BLaER1 treated with 17β-estradiol and CSF1 and Interleukin-3, amounts not matched to agents 10 nM and 100 nM (cell line): ENCODE data around the gene SUPV3L1.

ENCODE experiments used
- H3K27ac ChIP-seq, 11 experiments: shearing (Covaris generic); formaldehyde crosslinking; 2 replicates each; pipeline ENCODE4 v1.8.1; 2022
- H3K27me3 ChIP-seq, 11 experiments: shearing (Covaris generic); formaldehyde crosslinking; 2 replicates each; pipeline ENCODE4 v1.8.1; 2022
- H3K36me3 ChIP-seq, 11 experiments: shearing (Covaris generic); formaldehyde crosslinking; 2 replicates each; pipeline ENCODE4 v1.8.1; 2022
- H3K4me1 ChIP-seq, 10 experiments: shearing (Covaris generic); formaldehyde crosslinking; 2 replicates each; pipeline ENCODE4 v1.8.1; 2022
- H3K4me2 ChIP-seq, 11 experiments: shearing (Covaris generic); formaldehyde crosslinking; 2 replicates each; pipeline ENCODE4 v1.8.1; 2022
- H3K4me3 ChIP-seq, 10 experiments: shearing (Covaris generic); formaldehyde crosslinking; 2 replicates each; pipeline ENCODE4 v1.8.1; 2022
- H3K9ac ChIP-seq, 11 experiments: shearing (Covaris generic); formaldehyde crosslinking; 2 replicates each; pipeline ENCODE4 v1.8.1; 2022
- H3K9me3 ChIP-seq, 11 experiments: shearing (Covaris generic); formaldehyde crosslinking; replicated peaks in 1 of 11; 2 replicates each; pipeline ENCODE4 v1.8.1; 2022
- H4K20me1 ChIP-seq, 11 experiments: shearing (Covaris generic); formaldehyde crosslinking; 2 replicates each; pipeline ENCODE4 v1.8.1; 2022
- Cebpa-rat ChIP-seq, 11 experiments: shearing (Covaris generic); IDR thresholded peaks; 2 replicates each; pipeline ENCODE4 v1.8.1; 2022

The SUPV3L1 gene

GRCh38 chr10:69220041-69220451, 40.0 kb downstream of the SUPV3L1 start, which contains the start of gene HKDC1:
Gene HKDC1, plus strand, starts transcription at chr10:69220332. Its CDS starts 104 bp downstream, at chr10:69220436.
- H3K27me3 ChIP-seq, result no peaks in the 10 kb centered on the region
- H3K9me3 ChIP-seq, result peaks cover 0 to 2% (median 0%) of the 10 kb centered on the region in 11 experiments; a peak in 2 of 22 replicates
- no peak within 1 kb of the TSS for H3K4me2 ChIP-seq
- H4K20me1 ChIP-seq, result no peaks in the 10 kb centered on the region
- no peak within 1 kb of the TSS for H3K27ac ChIP-seq
- no peak for TF ChIP-seq Cebpa-rat (IDR thresholded peaks at IDR 0.05)
- no peak within 1 kb of the TSS for H3K4me3 ChIP-seq
- H3K36me3 ChIP-seq, result no peaks in the 10 kb centered on the region
- H3K4me1 ChIP-seq, result peaks cover 26 to 45% (median 32%) of the 10 kb centered on the region in 10 experiments
- no peak within 1 kb of the TSS for H3K9ac ChIP-seq

GRCh38 chr10:69220507-69220906, 40.5 kb downstream of the SUPV3L1 start:
- Histone ChIP-seq H3K4me2 (no peak overlapping the region), H3K9ac (no peak overlapping the region), H3K27me3 (no peaks in the 10 kb centered on the region), H3K4me1 (peaks cover 27 to 45% (median 34%) of the 10 kb centered on the region in 10 experiments), H4K20me1 (no peaks in the 10 kb centered on the region), H3K9me3 (no peaks in the 10 kb centered on the region), H3K36me3 (no peaks in the 10 kb centered on the region), H3K27ac (no peak overlapping the region), H3K4me3 (no peak overlapping the region)
- no peak for TF ChIP-seq Cebpa-rat (IDR thresholded peaks at IDR 0.05)

- Histone ChIP-seq H3K4me2 (peak overlapping the region; percentile 62 to 86 (median 75)), H3K9ac (peak overlapping the region in 7 of 11 experiments; percentile 1 to 58 (median 34); a peak in 10 of 22 replicates), H3K27me3 (no peaks in the 10 kb centered on the region), H4K20me1 (no peaks in the 10 kb centered on the region), H3K36me3 (no peaks in the 10 kb centered on the region), H3K27ac (peak overlapping the region in 8 of 11 experiments; percentile 14 to 48 (median 30); a peak in 10 of 22 replicates), H3K4me3 (peak overlapping the region in 2 of 10 experiments; percentile 3 to 5; a peak in 1 of 20 replicates), H3K4me1 (peaks cover 28 to 36% (median 32%) of the 10 kb centered on the region in 10 experiments), H3K9me3 (no peaks in the 10 kb centered on the region)
- no peak for TF ChIP-seq Cebpa-rat (IDR thresholded peaks at IDR 0.05)
These were observed 42.4 kb downstream of the SUPV3L1 start for GRCh38 chr10:69222157-69223027.

DNA sequence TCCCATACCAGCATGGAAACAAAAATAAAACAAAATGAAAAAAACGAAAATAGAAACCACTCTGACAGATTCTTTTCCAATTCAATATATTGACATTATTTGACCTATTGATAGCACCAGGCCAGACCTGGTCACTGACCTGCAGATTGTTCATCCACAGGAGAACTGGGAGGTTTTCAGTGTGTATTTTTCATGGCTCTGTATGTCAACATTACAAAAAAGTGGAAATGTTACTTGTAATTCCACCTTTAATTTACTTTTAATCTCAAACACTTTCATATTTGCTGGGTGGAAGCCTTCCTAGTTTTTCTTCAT, 43.0 kb downstream of the SUPV3L1 start:
- no peaks in the 10 kb centered on the region for H3K27me3 ChIP-seq
- H3K4me2 ChIP-seq, result peak overlapping the region; percentile 62 to 86 (median 75); a peak in 21 of 22 replicates
- no peaks in the 10 kb centered on the region for H4K20me1 ChIP-seq
- no peak for TF ChIP-seq Cebpa-rat (IDR thresholded peaks at IDR 0.05)
- peak overlapping the region in 5 of 11 experiments; percentile 5 to 58 (median 34); a peak in 6 of 22 replicates for H3K9ac ChIP-seq
- H3K27ac ChIP-seq, result peak overlapping the region in 8 of 11 experiments; percentile 14 to 48 (median 30); a peak in 9 of 22 replicates
- H3K4me1 ChIP-seq, result peaks cover 31 to 40% (median 38%) of the 10 kb centered on the region in 10 experiments
- no peak overlapping the region for H3K4me3 ChIP-seq
- H3K36me3 ChIP-seq, result no peaks in the 10 kb centered on the region
- no peaks in the 10 kb centered on the region for H3K9me3 ChIP-seq

DNA sequence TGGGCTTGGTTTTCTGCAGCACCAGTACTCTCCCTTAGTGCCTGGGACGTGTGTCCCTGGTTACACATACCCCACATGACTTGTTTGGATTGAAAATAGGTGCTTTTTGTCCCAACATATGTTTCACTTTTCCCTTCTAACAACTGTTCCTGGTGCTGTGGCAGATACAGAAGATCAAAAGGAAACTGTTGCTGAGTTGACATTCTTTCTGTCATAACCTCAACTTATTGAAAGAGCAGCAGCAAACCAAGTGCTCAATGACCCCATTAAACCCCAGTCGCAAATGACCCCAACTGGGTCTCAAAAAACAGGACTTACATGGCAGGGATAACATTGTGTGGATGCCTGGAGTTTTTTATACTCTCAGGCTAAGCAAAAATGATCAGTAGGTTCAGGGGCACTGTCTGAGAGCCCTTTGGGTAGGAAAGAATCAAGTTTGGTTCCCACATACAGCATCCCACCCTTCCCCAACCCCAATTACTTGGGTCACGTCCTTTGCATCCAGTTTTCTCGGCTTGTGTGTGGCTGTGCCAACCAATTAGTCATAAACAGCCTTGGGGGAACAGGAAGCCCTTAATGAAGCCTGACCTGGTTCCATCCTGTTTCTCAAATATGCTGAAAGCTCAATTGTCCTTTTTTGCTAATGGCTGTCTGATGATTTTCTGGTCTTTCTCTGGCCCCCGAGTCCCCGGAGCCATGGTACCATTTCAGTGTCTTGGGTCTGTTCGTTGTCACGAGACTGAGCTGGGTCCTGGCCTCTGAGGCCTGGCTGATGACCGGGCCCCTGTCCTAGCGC, 45.0 kb downstream of the SUPV3L1 start:
- H3K4me1 ChIP-seq, result peaks cover 49 to 61% (median 57%) of the 10 kb centered on the region in 10 experiments
- no peak overlapping the region for H3K4me3 ChIP-seq
- no peaks in the 10 kb centered on the region for H4K20me1 ChIP-seq
- no peaks in the 10 kb centered on the region for H3K9me3 ChIP-seq
- H3K9ac ChIP-seq, result no peak overlapping the region
- H3K4me2 ChIP-seq, result peak overlapping the region; percentile 15 to 68 (median 49); a peak in 20 of 22 replicates
- TF ChIP-seq Cebpa-rat (IDR thresholded peaks at IDR 0.05), result no peak
- no peaks in the 10 kb centered on the region for H3K27me3 ChIP-seq
- no peaks in the 10 kb centered on the region for H3K36me3 ChIP-seq
- H3K27ac ChIP-seq, result peak overlapping the region in 5 of 11 experiments; percentile 14 to 41 (median 23); a peak in 8 of 22 replicates

GRCh38 chr10:69225681-69226080, 45.6 kb downstream of the SUPV3L1 start:
- no peak for TF ChIP-seq Cebpa-rat (IDR thresholded peaks at IDR 0.05)
- H3K4me1 ChIP-seq, result peaks cover 49 to 63% (median 58%) of the 10 kb centered on the region in 10 experiments
- peak overlapping the region; percentile 15 to 68 (median 49); a peak in 19 of 22 replicates for H3K4me2 ChIP-seq
- no peaks in the 10 kb centered on the region for H3K36me3 ChIP-seq
- peak overlapping the region in 5 of 11 experiments; percentile 14 to 41 (median 23); a peak in 7 of 22 replicates for H3K27ac ChIP-seq
- no peaks in the 10 kb centered on the region for H3K9me3 ChIP-seq
- H3K9ac ChIP-seq, result no peak overlapping the region
- H4K20me1 ChIP-seq, result no peaks in the 10 kb centered on the region
- no peaks in the 10 kb centered on the region for H3K27me3 ChIP-seq
- H3K4me3 ChIP-seq, result no peak overlapping the region

DNA sequence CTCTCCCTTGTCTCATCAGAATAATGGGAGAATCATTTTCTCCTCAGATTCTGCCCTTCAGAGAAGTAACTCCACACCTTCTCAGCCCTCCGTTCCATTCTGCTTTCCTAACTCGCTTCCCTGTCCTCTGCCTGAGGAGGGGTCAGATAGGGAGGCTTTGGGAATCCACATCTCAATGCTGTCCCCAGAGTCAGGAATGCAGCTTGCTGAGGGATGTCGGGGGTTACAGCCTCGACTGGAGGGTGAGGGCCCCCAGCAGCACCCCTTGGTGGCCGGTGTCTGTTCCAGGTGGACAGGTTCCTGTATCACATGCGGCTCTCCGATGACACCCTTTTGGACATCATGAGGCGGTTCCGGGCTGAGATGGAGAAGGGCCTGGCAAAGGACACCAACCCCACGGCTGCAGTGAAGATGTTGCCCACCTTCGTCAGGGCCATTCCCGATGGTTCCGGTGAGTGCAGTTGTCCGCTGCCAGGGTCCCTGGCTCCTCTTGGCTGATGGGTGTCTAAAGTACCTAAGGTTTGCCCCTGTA, 47.0 kb downstream of the SUPV3L1 start:
- Histone ChIP-seq H3K4me1 (peaks cover 49 to 60% (median 52%) of the 10 kb centered on the region in 10 experiments), H3K27me3 (no peaks in the 10 kb centered on the region)
- no peak for TF ChIP-seq Cebpa-rat (IDR thresholded peaks at IDR 0.05)

DNA sequence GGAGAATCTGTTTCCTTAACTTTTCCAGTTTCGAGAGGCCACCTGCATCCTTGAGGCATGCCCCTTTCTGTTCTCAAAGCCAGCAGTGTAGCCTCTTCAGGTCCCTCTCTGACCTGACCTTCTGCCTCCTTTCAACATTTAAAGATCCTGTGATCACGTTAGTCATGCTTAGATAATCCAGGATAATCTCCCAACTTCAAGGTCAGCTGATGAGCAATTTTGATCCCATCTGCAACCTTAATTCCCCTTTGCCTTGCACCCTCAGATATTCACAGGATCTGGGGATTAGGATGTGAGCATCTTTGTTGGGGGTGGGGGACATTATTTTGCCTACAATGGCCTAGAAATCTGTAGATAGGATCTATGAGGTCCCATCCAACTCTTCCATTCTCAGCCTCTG, 48.1 kb downstream of the SUPV3L1 start:
- H3K9ac ChIP-seq, result peak overlapping the region in 2 of 11 experiments; percentile 66 to 70; a peak in 1 of 22 replicates
- peak overlapping the region; percentile 91 to 99 (median 95) for H3K4me2 ChIP-seq
- H4K20me1 ChIP-seq, result no peaks in the 10 kb centered on the region
- H3K27ac ChIP-seq, result peak overlapping the region in 7 of 11 experiments; percentile 69 to 83 (median 79); a peak in 10 of 22 replicates
- no peaks in the 10 kb centered on the region for H3K36me3 ChIP-seq
- H3K4me3 ChIP-seq, result peak overlapping the region in 2 of 10 experiments; percentile 50 to 55; a peak in 2 of 20 replicates
- no peaks in the 10 kb centered on the region for H3K9me3 ChIP-seq
- no peaks in the 10 kb centered on the region for H3K27me3 ChIP-seq
- H3K4me1 ChIP-seq, result peaks cover 38 to 48% (median 41%) of the 10 kb centered on the region in 10 experiments
- no peak for TF ChIP-seq Cebpa-rat (IDR thresholded peaks at IDR 0.05)

More for the DNA sequence above, 47.0 kb downstream of the SUPV3L1 start:
- no peaks in the 10 kb centered on the region for H4K20me1 ChIP-seq
- no peaks in the 10 kb centered on the region for H3K36me3 ChIP-seq
- no peaks in the 10 kb centered on the region for H3K9me3 ChIP-seq
- no peak overlapping the region for H3K27ac ChIP-seq
- no peak overlapping the region; a peak in 1 of 22 replicates for H3K4me2 ChIP-seq
- H3K9ac ChIP-seq, result no peak overlapping the region
- no peak overlapping the region for H3K4me3 ChIP-seq
